Neutrophil (primary cell): Measurements from ENCODE around the gene PPWD1.

ENCODE experiments used
- H3K27ac ChIP-seq: fragments of 200-600 bp; sonication (generic); 2 replicates; pipeline ENCODE4 v1.5.1; 2016; ENCODE audit warnings: mild to moderate bottlenecking, moderate library complexity
- H3K27me3 ChIP-seq: fragments of 200-600 bp; sonication (generic); 2 replicates; pipeline ENCODE4 v1.6.0; 2016; ENCODE audit warnings: mild to moderate bottlenecking
- H3K36me3 ChIP-seq: fragments of 200-600 bp; sonication (generic); 2 replicates; pipeline ENCODE4 v1.5.1; 2017
- H3K4me1 ChIP-seq, 2 experiments: fragments of 200-600 bp in 1 of 2; sonication (generic) in 1 of 2; 1 replicate in 1 of 2; 2 replicates in 1 of 2; pipeline versions ENCODE4 v1.5.1 to v1.6.1; 2013 to 2016; ENCODE audit warnings: low read depth in 1 of 2, low read length in 1 of 2, mild to moderate bottlenecking in 1 of 2, moderate library complexity in 1 of 2; ENCODE audit not compliant: control insufficient read depth in 1 of 2, insufficient read depth in 1 of 2
- H3K4me3 ChIP-seq, 2 experiments: fragments of 200-600 bp in 1 of 2; sonication (generic) in 1 of 2; 1 replicate in 1 of 2; 2 replicates in 1 of 2; pipeline ENCODE4 v1.5.1; 2013 to 2016; ENCODE audit warnings: low read depth in 1 of 2, low read length in 1 of 2, mild to moderate bottlenecking in 1 of 2, moderate library complexity in 1 of 2
- H3K9me3 ChIP-seq: fragments of 200-600 bp; sonication (generic); 2 replicates; pipeline ENCODE4 v1.5.1; 2016
- CTCF ChIP-seq: fragments of 200-600 bp; sonication (generic); IDR thresholded peaks from 2 replicates; pipeline ENCODE4 v1.5.1; 2016; ENCODE audit warnings: antibody characterized with exemption

Gene PPWD1

GRCh38 chr5:65562731-65563701 lies at the start of gene PPWD1, which contains the start of gene CENPK:
Gene PPWD1, plus strand, starts transcription at chr5:65563296. Its CDS starts 15 bp downstream, at chr5:65563311.
Gene CENPK, minus strand, starts transcription at chr5:65563168. Its CDS starts 8,261 bp downstream, at chr5:65554907.
- Histone ChIP-seq H3K4me3 (peak within 1 kb of the TSS; percentile 82), H3K4me1 (peaks cover 17 to 33% of the 10 kb centered on the region in 2 experiments), H3K27ac (peak within 1 kb of the TSS; percentile 95), H3K36me3 (no peaks in the 10 kb centered on the region), H3K9me3 (no peaks in the 10 kb centered on the region), H3K27me3 (no peaks in the 10 kb centered on the region)
- TF ChIP-seq CTCF, result peak; percentile 31

GRCh38 chr5:65525726-65526125 lies 37.4 kb upstream of the PPWD1 start:
- Histone ChIP-seq H3K27ac (no peak overlapping the region), H3K4me3 (no peak overlapping the region), H3K27me3 (no peaks in the 10 kb centered on the region), H3K4me1 (no peaks in the 10 kb centered on the region), H3K36me3 (peaks cover 10% of the 10 kb centered on the region), H3K9me3 (no peaks in the 10 kb centered on the region)
- TF ChIP-seq CTCF, result no peak

- no peak overlapping the region for H3K4me3 ChIP-seq
- no peaks in the 10 kb centered on the region for H3K4me1 ChIP-seq
- peaks cover 4% of the 10 kb centered on the region for H3K36me3 ChIP-seq
- no peak for TF ChIP-seq CTCF
- no peaks in the 10 kb centered on the region for H3K9me3 ChIP-seq
- no peaks in the 10 kb centered on the region for H3K27me3 ChIP-seq
- no peak overlapping the region for H3K27ac ChIP-seq
Measured at GRCh38 chr5:65530904-65531303, 32.2 kb upstream of the PPWD1 start.

GRCh38 chr5:65535529-65535987 lies 27.5 kb upstream of the PPWD1 start:
- H3K9me3 ChIP-seq, result no peaks in the 10 kb centered on the region
- no peak for TF ChIP-seq CTCF
- no peaks in the 10 kb centered on the region for H3K27me3 ChIP-seq
- H3K4me1 ChIP-seq, result no peaks in the 10 kb centered on the region
- peaks cover 10% of the 10 kb centered on the region for H3K36me3 ChIP-seq
- H3K4me3 ChIP-seq, result no peak overlapping the region
- H3K27ac ChIP-seq, result no peak overlapping the region

- no peaks in the 10 kb centered on the region for H3K9me3 ChIP-seq
- no peak overlapping the region for H3K4me3 ChIP-seq
- no peaks in the 10 kb centered on the region for H3K27me3 ChIP-seq
- peaks cover 27% of the 10 kb centered on the region for H3K36me3 ChIP-seq
- no peak overlapping the region for H3K27ac ChIP-seq
- H3K4me1 ChIP-seq, result no peaks in the 10 kb centered on the region
- no peak for TF ChIP-seq CTCF
Measured at GRCh38 chr5:65539827-65540226, 23.3 kb upstream of the PPWD1 start.
